Mesothelial cell of epicardium (in vitro differentiated cells): ENCODE results near the gene MED12L. TPM values are rescaled to one million over a fixed set of nuclear protein-coding genes. Genes with fewer than 3 reads are reported as not detected.
A peak's percentile ranks its signal among the peaks of the same experiment; 100 is the strongest.

Source experiments
- DNase-seq, 2 experiments: peaks; one replicate each; pipeline ENCODE4 v3.0.0; 2021; ENCODE audit warnings: low spot score in 2 of 2; ENCODE audit not compliant: unreplicated experiment in 2 of 2
- H3K27ac Mint-ChIP-seq: 2 replicates; pipeline ENCODE4 v1.8.0; 2021; ENCODE audit warnings: mixed read lengths
- H3K27me3 Mint-ChIP-seq: 2 replicates; pipeline ENCODE4 v1.8.0; 2021; ENCODE audit warnings: low read depth, mixed read lengths
- H3K36me3 Mint-ChIP-seq: 2 replicates; pipeline ENCODE4 v1.8.0; 2021; ENCODE audit warnings: mixed read lengths
- H3K4me1 Mint-ChIP-seq: 2 replicates; pipeline ENCODE4 v1.8.0; 2021; ENCODE audit warnings: mixed read lengths
- H3K4me3 Mint-ChIP-seq: 2 replicates; pipeline ENCODE4 v1.8.0; 2021; ENCODE audit warnings: mild to moderate bottlenecking, moderate library complexity, mixed read lengths
- H3K9me3 Mint-ChIP-seq: 2 replicates; pipeline ENCODE4 v1.8.0; 2021; ENCODE audit warnings: mixed read lengths
- CTCF ChIP-seq: fragments of 200-600 bp; sonication (generic); IDR thresholded peaks from one replicate; pipeline ENCODE4 v1.5.0; 2021; ENCODE audit warnings: antibody characterized with exemption; ENCODE audit not compliant: unreplicated experiment
- total RNA-seq: library from RNA; stranded (reverse); gene quantifications from 3 replicates; pipeline ENCODE4 v1.2.1, GENCODE V29; 2021

MED12L gene
- 13.5 to 16.9 TPM (median 13.8 TPM) in 3 replicates for total RNA-seq

- no peak for TF ChIP-seq CTCF
- Mint-ChIP-seq H3K27me3 (peaks cover 3% of the 10 kb centered on the region), H3K27ac (peak within 1 kb of the TSS; percentile 89), H3K9me3 (no peaks in the 10 kb centered on the region), H3K4me3 (peak within 1 kb of the TSS; percentile 95), H3K36me3 (no peaks in the 10 kb centered on the region), H3K4me1 (peaks cover 31% of the 10 kb centered on the region)
- DNase-seq, result peak; percentile 65 to 84
These were observed at the start of gene MED12L for GRCh38 chr3:151085227-151085888. MED12L (plus strand) TSS chr3:151085664; CDS start chr3:151086927, 1,263 bp downstream.

- Mint-ChIP-seq H3K27me3 (no peaks in the 10 kb centered on the region), H3K9me3 (no peaks in the 10 kb centered on the region), H3K4me1 (peaks cover 7% of the 10 kb centered on the region), H3K27ac (peak overlapping the region; percentile 58), H3K36me3 (no peaks in the 10 kb centered on the region), H3K4me3 (no peak overlapping the region)
- TF ChIP-seq CTCF, result no peak
- DNase-seq, result no peak
These were observed 47.6 kb upstream of the MED12L start for GRCh38 chr3:151037746-151038477.

- no peak overlapping the region for H3K4me3 Mint-ChIP-seq
These were observed 40.8 kb upstream of the MED12L start for GRCh38 chr3:151044706-151045105.

GRCh38 chr3:151047636-151048035, 37.8 kb upstream of the MED12L start:
- Mint-ChIP-seq H3K36me3 (no peaks in the 10 kb centered on the region), H3K27me3 (no peaks in the 10 kb centered on the region), H3K27ac (no peak overlapping the region), H3K9me3 (no peaks in the 10 kb centered on the region), H3K4me1 (peaks cover 4% of the 10 kb centered on the region), H3K4me3 (no peak overlapping the region)
- TF ChIP-seq CTCF, result no peak
- DNase-seq, result no peak

More at GRCh38 chr3:151044706-151045105, 40.8 kb upstream of the MED12L start:
- no peak for TF ChIP-seq CTCF
- no peak overlapping the region for H3K27ac Mint-ChIP-seq
- no peaks in the 10 kb centered on the region for H3K36me3 Mint-ChIP-seq
- DNase-seq, result no peak
- H3K27me3 Mint-ChIP-seq, result no peaks in the 10 kb centered on the region
- H3K4me1 Mint-ChIP-seq, result peaks cover 4% of the 10 kb centered on the region
- no peaks in the 10 kb centered on the region for H3K9me3 Mint-ChIP-seq

- no peak for DNase-seq
- Mint-ChIP-seq H3K27ac (no peak overlapping the region), H3K4me3 (no peak overlapping the region), H3K4me1 (no peaks in the 10 kb centered on the region), H3K9me3 (no peaks in the 10 kb centered on the region), H3K27me3 (no peaks in the 10 kb centered on the region), H3K36me3 (no peaks in the 10 kb centered on the region)
- no peak for TF ChIP-seq CTCF
These were observed 33.9 kb upstream of the MED12L start for GRCh38 chr3:151051533-151051932.
